Central memory CD8-positive, alpha-beta T cell (primary cell): ENCODE results near the gene ADAT3.

ENCODE experiments used
- ATAC-seq: fragments of 150-1000 bp; cut with Tn5 transposase; replicated peaks from 2 replicates; pipeline ENCODE4 v1.10.0; 2022; ENCODE audit warnings: mild to moderate bottlenecking, moderate FRiP score, moderate number of reproducible peaks; ENCODE audit not compliant: poor library complexity, severe bottlenecking; ENCODE audit errors: extremely low read depth
- DNase-seq, 2 donors: peaks; one replicate each; pipeline ENCODE4 v3.0.0; 2021; ENCODE audit warnings: low spot score in 2 of 2
- H3K27ac Mint-ChIP-seq: one replicate; pipeline ENCODE4 v1.8.0; 2022; ENCODE audit warnings: low read depth, mild to moderate bottlenecking, moderate library complexity, mixed read lengths
- H3K27me3 Mint-ChIP-seq: one replicate; pipeline ENCODE4 v1.8.0; 2022; ENCODE audit warnings: mixed read lengths
- H3K36me3 Mint-ChIP-seq: one replicate; pipeline ENCODE4 v1.8.0; 2022; ENCODE audit warnings: mild to moderate bottlenecking, moderate library complexity, mixed read lengths; ENCODE audit not compliant: insufficient read depth
- H3K4me1 Mint-ChIP-seq: one replicate; pipeline ENCODE4 v1.8.0; 2022; ENCODE audit warnings: mixed read lengths
- H3K4me3 Mint-ChIP-seq: one replicate; pipeline ENCODE4 v1.8.0; 2022; ENCODE audit warnings: mild to moderate bottlenecking, moderate library complexity, mixed read lengths
- H3K9me3 Mint-ChIP-seq: one replicate; pipeline ENCODE4 v1.8.0; 2022; ENCODE audit warnings: mixed read lengths

ADAT3 gene

GRCh38 chr19:1902923-1903322 is 2.3 kb upstream of the ADAT3 start:
- Mint-ChIP-seq H3K4me1 (peaks cover 14% of the 10 kb centered on the region), H3K27me3 (no peaks in the 10 kb centered on the region), H3K9me3 (no peaks in the 10 kb centered on the region), H3K27ac (no peak overlapping the region), H3K4me3 (no peak overlapping the region), H3K36me3 (peaks cover 16% of the 10 kb centered on the region)
- DNase-seq (no peak), ATAC-seq (no peak)

DNA sequence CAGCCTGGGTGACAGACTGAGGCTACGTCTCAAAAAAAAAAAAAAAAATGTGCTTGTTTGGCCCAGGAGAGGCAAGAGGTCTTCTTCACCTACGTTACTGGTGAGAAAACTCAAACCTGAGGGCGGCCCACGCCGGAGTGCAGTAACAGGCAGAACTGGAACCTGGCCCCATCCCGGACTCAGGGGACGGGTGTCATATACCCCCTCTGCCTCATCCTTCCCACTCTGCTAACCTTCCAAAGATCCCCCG is 414 bp upstream of the ADAT3 start:
- Mint-ChIP-seq H3K36me3 (peaks cover 14% of the 10 kb centered on the region), H3K4me1 (peaks cover 26% of the 10 kb centered on the region), H3K27ac (no peak overlapping the region), H3K4me3 (peak overlapping the region; percentile 86), H3K9me3 (no peaks in the 10 kb centered on the region), H3K27me3 (no peaks in the 10 kb centered on the region)
- ATAC-seq (no peak), DNase-seq (no peak)

- DNase-seq (no peak), ATAC-seq (no peak)
- H3K27ac Mint-ChIP-seq: peak overlapping the region; percentile 82
- H3K9me3 Mint-ChIP-seq: no peaks in the 10 kb centered on the region
- H3K36me3 Mint-ChIP-seq: peaks cover 14% of the 10 kb centered on the region
- no peaks in the 10 kb centered on the region for H3K27me3 Mint-ChIP-seq
- H3K4me3 Mint-ChIP-seq: peak overlapping the region; percentile 86
- peaks cover 32% of the 10 kb centered on the region for H3K4me1 Mint-ChIP-seq
Observed at GRCh38 chr19:1905863-1906375, 720 bp downstream of the ADAT3 start.

DNA sequence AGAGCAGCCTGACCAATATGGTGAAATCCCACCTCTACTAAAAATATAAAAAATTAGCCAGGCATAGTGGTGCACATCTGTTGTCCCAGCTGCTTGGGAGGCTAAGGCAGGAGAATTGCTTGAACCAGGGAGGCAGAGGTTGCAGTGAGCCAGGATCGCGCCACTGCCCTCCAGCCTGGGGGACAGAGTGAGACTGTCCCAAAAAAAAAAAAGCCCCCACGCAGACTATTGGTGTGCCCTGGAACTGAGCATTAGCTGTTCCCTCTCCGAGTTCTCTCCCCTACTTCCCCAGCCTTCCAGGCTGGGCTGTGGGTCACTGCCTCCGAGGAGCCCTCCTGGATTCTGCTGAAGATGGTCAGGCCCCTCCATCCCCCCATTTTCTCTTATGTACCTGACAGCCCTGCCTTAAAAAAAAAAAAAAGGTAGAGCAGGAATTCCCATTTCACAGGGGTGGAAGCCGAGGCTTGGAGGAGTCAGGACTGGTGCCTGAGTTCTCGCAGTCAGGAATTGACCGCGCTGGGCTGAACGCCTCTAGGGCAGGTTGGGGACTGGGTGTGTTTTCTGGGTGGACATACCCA is 1.9 kb downstream of the ADAT3 start:
- Mint-ChIP-seq H3K4me1 (peaks cover 32% of the 10 kb centered on the region), H3K4me3 (no peak overlapping the region)

DNA sequence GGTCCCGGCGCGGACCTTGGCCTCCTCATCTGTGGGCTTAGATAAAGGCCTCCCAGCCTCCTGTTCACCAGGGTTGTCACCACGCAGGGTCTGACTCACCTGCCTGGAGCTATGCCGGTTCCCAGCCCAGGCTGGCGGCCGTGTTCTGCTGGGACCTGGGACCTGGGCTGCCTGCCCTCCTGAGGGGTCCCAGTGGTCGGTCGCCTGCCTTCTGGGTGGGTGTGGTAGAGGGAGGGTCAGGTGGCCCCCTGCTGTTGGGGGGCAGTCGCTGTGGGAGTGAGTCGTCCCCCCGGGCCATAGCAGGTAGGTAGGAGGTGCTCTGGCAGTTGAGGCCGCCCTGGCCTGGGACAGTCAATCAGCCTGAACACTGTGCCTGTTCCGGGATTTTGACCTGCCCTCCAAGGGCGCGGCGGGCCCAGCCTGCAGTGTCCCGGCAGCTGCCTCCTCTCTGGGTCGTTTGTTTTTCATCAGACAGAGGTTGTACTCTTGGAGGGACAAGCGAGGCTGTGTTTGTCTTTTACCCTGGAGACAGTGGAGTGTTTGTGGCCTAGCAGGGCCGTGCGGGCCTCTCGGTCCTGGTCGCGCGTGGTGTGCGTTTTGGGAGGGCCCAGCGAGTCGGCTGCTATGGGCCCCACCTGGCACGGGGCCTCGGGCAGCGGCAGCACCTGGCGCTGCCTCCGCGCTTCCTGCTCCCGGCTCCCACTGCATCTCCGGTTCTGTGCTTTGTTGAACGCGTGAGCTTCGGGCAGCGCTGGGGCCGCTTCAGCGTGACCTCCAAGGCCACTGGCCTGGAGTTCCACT is 2.6 kb downstream of the ADAT3 start:
- peaks cover 13% of the 10 kb centered on the region for H3K36me3 Mint-ChIP-seq
- H3K4me1 Mint-ChIP-seq: peaks cover 32% of the 10 kb centered on the region
- H3K27me3 Mint-ChIP-seq: no peaks in the 10 kb centered on the region
- ATAC-seq: no peak
- no peaks in the 10 kb centered on the region for H3K9me3 Mint-ChIP-seq
- DNase-seq: no peak
- H3K4me3 Mint-ChIP-seq: no peak overlapping the region
- H3K27ac Mint-ChIP-seq: no peak overlapping the region

More for the DNA sequence above, 1.9 kb downstream of the ADAT3 start:
- ATAC-seq (no peak), DNase-seq (no peak)
- Mint-ChIP-seq H3K27me3 (no peaks in the 10 kb centered on the region), H3K36me3 (peaks cover 13% of the 10 kb centered on the region), H3K9me3 (no peaks in the 10 kb centered on the region), H3K27ac (no peak overlapping the region)

GRCh38 chr19:1908364-1908678 is 3.1 kb downstream of the ADAT3 start:
- Mint-ChIP-seq H3K9me3 (no peaks in the 10 kb centered on the region), H3K4me3 (no peak overlapping the region), H3K27ac (no peak overlapping the region), H3K36me3 (peaks cover 12% of the 10 kb centered on the region), H3K27me3 (no peaks in the 10 kb centered on the region), H3K4me1 (peaks cover 32% of the 10 kb centered on the region)
- DNase-seq (no peak), ATAC-seq (no peak)

DNA sequence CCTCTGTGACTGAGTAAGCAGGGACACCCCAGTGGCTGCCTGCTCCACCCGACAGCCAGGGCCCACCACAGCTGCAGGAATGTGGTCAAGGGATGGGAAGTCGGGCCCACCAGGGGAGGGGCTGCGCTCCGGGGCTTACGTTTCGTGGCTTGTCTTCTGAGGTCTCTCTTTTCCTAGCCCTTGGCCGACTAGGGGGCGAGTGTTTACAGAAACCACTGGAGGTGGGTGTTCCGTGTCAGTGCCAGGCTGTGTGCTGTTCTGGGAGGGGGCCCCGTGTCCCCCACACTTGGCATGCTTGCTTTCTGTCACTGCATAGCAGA is 4.5 kb downstream of the ADAT3 start:
- H3K27me3 Mint-ChIP-seq: no peaks in the 10 kb centered on the region
- peaks cover 26% of the 10 kb centered on the region for H3K4me1 Mint-ChIP-seq
- ATAC-seq: no peak
- peaks cover 10% of the 10 kb centered on the region for H3K36me3 Mint-ChIP-seq
- no peaks in the 10 kb centered on the region for H3K9me3 Mint-ChIP-seq
- DNase-seq: no peak
- H3K27ac Mint-ChIP-seq: peak overlapping the region; percentile 76
- H3K4me3 Mint-ChIP-seq: no peak overlapping the region

GRCh38 chr19:1910177-1910576 is 5.0 kb downstream of the ADAT3 start:
- Mint-ChIP-seq H3K27ac (peak overlapping the region; percentile 65), H3K4me3 (peak overlapping the region; percentile 25), H3K36me3 (peaks cover 8% of the 10 kb centered on the region), H3K27me3 (no peaks in the 10 kb centered on the region), H3K9me3 (no peaks in the 10 kb centered on the region), H3K4me1 (peaks cover 26% of the 10 kb centered on the region)
- DNase-seq (no peak), ATAC-seq (no peak)

- Mint-ChIP-seq H3K27ac (peak overlapping the region; percentile 65), H3K4me3 (no peak overlapping the region)
- DNase-seq: no peak
Observed at GRCh38 chr19:1911098-1911497, 5.9 kb downstream of the ADAT3 start.

DNA sequence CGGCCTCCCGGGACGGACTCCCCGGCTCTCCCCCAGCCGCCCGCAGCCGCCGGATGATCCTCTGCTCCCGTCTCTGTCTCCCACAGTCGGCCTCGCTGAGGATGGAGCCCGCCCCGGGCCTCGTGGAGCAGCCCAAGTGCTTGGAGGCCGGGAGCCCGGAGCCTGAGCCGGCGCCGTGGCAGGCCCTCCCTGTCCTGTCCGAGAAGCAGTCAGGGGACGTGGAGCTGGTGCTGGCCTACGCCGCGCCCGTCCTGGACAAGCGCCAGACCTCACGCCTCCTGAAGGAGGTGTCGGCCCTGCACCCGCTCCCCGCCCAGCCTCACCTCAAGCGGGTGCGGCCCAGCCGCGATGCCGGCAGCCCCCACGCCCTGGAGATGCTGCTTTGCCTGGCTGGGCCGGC is 6.8 kb downstream of the ADAT3 start:
- peaks cover 18% of the 10 kb centered on the region for H3K4me1 Mint-ChIP-seq

More at GRCh38 chr19:1911098-1911497, 5.9 kb downstream of the ADAT3 start:
- H3K36me3 Mint-ChIP-seq: peaks cover 6% of the 10 kb centered on the region
- no peaks in the 10 kb centered on the region for H3K27me3 Mint-ChIP-seq
- no peak for ATAC-seq
- peaks cover 18% of the 10 kb centered on the region for H3K4me1 Mint-ChIP-seq
- no peaks in the 10 kb centered on the region for H3K9me3 Mint-ChIP-seq

DNA sequence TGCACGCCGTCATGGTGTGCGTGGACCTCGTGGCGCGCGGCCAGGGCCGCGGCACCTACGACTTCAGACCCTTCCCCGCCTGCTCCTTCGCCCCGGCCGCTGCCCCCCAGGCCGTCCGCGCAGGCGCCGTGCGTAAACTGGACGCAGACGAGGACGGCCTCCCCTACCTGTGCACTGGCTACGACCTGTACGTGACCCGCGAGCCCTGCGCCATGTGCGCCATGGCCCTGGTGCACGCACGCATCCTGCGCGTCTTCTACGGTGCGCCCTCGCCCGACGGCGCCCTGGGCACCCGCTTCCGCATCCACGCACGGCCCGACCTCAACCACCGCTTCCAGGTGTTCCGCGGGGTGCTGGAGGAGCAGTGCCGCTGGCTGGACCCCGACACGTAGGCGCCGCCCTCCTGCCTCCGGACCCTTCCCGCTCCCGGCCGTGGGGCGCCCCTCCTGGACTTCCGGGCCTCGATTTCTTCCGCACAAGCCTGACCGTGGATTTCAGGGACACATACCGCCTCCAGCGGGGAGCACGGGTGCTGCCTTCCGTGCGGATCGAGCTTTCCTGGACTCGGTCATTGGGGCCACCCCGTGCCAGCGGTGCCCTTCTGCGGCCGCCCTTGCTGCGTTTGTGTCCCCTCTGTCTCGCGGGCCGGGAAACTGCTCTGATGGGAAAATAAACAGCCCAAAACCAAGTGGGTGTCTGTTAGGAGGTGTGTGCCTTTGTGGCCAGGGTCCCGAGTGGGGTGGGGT is 7.7 kb downstream of the ADAT3 start:
- Mint-ChIP-seq H3K27ac (no peak overlapping the region), H3K36me3 (peaks cover 8% of the 10 kb centered on the region), H3K4me3 (no peak overlapping the region), H3K4me1 (peaks cover 18% of the 10 kb centered on the region), H3K9me3 (no peaks in the 10 kb centered on the region), H3K27me3 (no peaks in the 10 kb centered on the region)
- ATAC-seq (no peak), DNase-seq (no peak)

More for the DNA sequence above, 6.8 kb downstream of the ADAT3 start:
- Mint-ChIP-seq H3K4me3 (no peak overlapping the region), H3K27ac (no peak overlapping the region), H3K9me3 (no peaks in the 10 kb centered on the region), H3K27me3 (no peaks in the 10 kb centered on the region), H3K36me3 (peaks cover 6% of the 10 kb centered on the region)
- no peak for ATAC-seq
- DNase-seq: no peak

DNA sequence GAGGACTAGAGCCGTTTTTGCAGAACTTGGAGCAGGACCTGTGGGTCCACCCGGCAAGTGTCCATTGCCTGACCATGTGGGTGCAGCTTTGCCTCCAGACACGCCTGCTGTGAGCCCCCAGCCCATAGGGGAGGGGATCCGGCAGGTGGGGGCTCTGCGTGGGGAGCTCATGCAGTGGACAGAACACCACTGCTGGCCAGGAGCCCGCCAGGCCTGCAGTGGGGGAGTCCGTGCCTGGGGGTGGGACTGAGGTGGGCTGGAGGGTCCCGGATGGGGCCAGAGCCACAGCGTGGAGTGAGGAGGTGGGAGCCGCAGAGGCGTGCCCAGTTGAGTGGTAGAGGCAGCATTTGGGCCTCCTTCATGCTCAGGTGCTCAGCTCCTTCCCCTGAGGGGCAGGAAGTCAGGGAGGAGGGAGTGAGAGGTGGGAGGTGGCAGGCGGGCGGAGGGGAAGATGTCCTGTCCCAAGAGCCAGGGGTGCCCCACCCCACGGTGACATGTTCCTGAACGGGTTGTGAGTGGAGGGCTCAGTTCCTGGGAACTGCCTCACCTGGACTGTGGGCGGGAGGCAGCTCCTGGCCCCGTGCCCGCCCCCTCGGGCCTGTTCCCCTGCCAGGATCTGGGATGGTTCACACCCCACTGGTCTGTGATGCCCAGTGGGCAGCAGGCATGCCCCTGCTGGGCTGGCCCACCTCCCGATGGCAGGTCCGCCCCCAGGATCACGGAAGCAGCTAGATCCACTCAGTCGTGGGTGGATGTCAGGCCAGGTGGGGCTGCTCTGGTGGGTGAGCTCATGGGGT is 8.8 kb downstream of the ADAT3 start:
- DNase-seq (no peak), ATAC-seq (no peak)
- Mint-ChIP-seq H3K9me3 (no peaks in the 10 kb centered on the region), H3K27me3 (no peaks in the 10 kb centered on the region), H3K27ac (no peak overlapping the region), H3K4me1 (peaks cover 13% of the 10 kb centered on the region), H3K36me3 (peaks cover 12% of the 10 kb centered on the region), H3K4me3 (no peak overlapping the region)
